ENCODE measurements around the gene FAM193B.
"Not testable (repeated sequence)": the region's sequence is repeated elsewhere in the genome, so short reads cannot be mapped to it uniquely, and the experiment has no call there.

The FAM193B gene

GRCh38 chr5:177539411-177539810 lies 15.0 kb downstream of the FAM193B start:
- Mint-ChIP-seq H3K9me3 (no peaks in the 10 kb centered on the region), H3K27ac (peak overlapping the region in 1 of 2 donors; percentile 69), H3K4me1 (ENCODE audit: low read depth in 2 of 2) (peaks cover 8 to 26% of the 10 kb centered on the region in 2 donors), H3K27me3 (no peaks in the 10 kb centered on the region), H3K4me3 (no peak overlapping the region), H3K36me3 (ENCODE audit: insufficient read depth) (peaks cover 26% of the 10 kb centered on the region)
- ATAC-seq (replicated peaks) (no peak), DNase-seq (no peak)

GRCh38 chr5:177538876-177539275 lies 15.5 kb downstream of the FAM193B start:
- peak overlapping the region in 1 of 2 donors; percentile 69 for H3K27ac Mint-ChIP-seq
- H3K4me3 Mint-ChIP-seq = no peak overlapping the region
- no peaks in the 10 kb centered on the region for H3K27me3 Mint-ChIP-seq
- ATAC-seq (replicated peaks) = no peak
- peaks cover 30% of the 10 kb centered on the region for H3K36me3 Mint-ChIP-seq (ENCODE audit: insufficient read depth)
- H3K9me3 Mint-ChIP-seq = no peaks in the 10 kb centered on the region
- peaks cover 8 to 23% of the 10 kb centered on the region in 2 donors for H3K4me1 Mint-ChIP-seq (ENCODE audit: low read depth in 2 of 2)
- DNase-seq = no peak

- ATAC-seq (replicated peaks) (no peak), DNase-seq (no peak)
- no peaks in the 10 kb centered on the region for H3K27me3 Mint-ChIP-seq
- H3K9me3 Mint-ChIP-seq = no peaks in the 10 kb centered on the region
- peaks cover 5 to 13% of the 10 kb centered on the region in 2 donors for H3K4me1 Mint-ChIP-seq (ENCODE audit: low read depth in 2 of 2)
- H3K36me3 Mint-ChIP-seq (ENCODE audit: insufficient read depth) = peaks cover 37% of the 10 kb centered on the region
- peak overlapping the region; percentile 44 to 70 for H3K27ac Mint-ChIP-seq
- no peak overlapping the region for H3K4me3 Mint-ChIP-seq
Measured at GRCh38 chr5:177537389-177538361, 16.7 kb downstream of the FAM193B start.

GRCh38 chr5:177536386-177536785 lies 18.0 kb downstream of the FAM193B start:
- peak overlapping the region in 1 of 2 donors; percentile 38 for H3K27ac Mint-ChIP-seq
- H3K36me3 Mint-ChIP-seq (ENCODE audit: insufficient read depth) = peaks cover 34% of the 10 kb centered on the region

GRCh38 chr5:177535125-177535524 lies 19.2 kb downstream of the FAM193B start:
- Mint-ChIP-seq H3K9me3 (no peaks in the 10 kb centered on the region), H3K27me3 (no peaks in the 10 kb centered on the region), H3K36me3 (ENCODE audit: insufficient read depth) (peaks cover 38% of the 10 kb centered on the region), H3K4me1 (ENCODE audit: low read depth in 2 of 2) (peaks cover 5 to 7% of the 10 kb centered on the region in 2 donors), H3K4me3 (no peak overlapping the region), H3K27ac (peak overlapping the region; percentile 26 to 53)
- no peak for DNase-seq
- ATAC-seq (replicated peaks) = no peak

More at GRCh38 chr5:177536386-177536785, 18.0 kb downstream of the FAM193B start:
- no peaks in the 10 kb centered on the region for H3K9me3 Mint-ChIP-seq
- peaks cover 5 to 7% of the 10 kb centered on the region in 2 donors for H3K4me1 Mint-ChIP-seq (ENCODE audit: low read depth in 2 of 2)
- no peak for ATAC-seq (replicated peaks)
- no peaks in the 10 kb centered on the region for H3K27me3 Mint-ChIP-seq
- no peak overlapping the region for H3K4me3 Mint-ChIP-seq
- DNase-seq = no peak

GRCh38 chr5:177534433-177534832 lies 19.9 kb downstream of the FAM193B start:
- not testable (repeated sequence) for H3K27ac Mint-ChIP-seq

GRCh38 chr5:177531209-177531940 lies 23.0 kb downstream of the FAM193B start:
- H3K4me1 Mint-ChIP-seq (ENCODE audit: low read depth in 2 of 2) = peaks cover 0 to 3% of the 10 kb centered on the region in 2 donors
- no peak for ATAC-seq (replicated peaks)
- no peaks in the 10 kb centered on the region for H3K9me3 Mint-ChIP-seq
- H3K27ac Mint-ChIP-seq = peak overlapping the region in 1 of 2 donors; percentile 20
- no peaks in the 10 kb centered on the region for H3K27me3 Mint-ChIP-seq
- peaks cover 30% of the 10 kb centered on the region for H3K36me3 Mint-ChIP-seq (ENCODE audit: insufficient read depth)
- no peak overlapping the region for H3K4me3 Mint-ChIP-seq
- DNase-seq = no peak

More at GRCh38 chr5:177534433-177534832, 19.9 kb downstream of the FAM193B start:
- DNase-seq; H3K27me3 Mint-ChIP-seq; H3K4me3 Mint-ChIP-seq; H3K9me3 Mint-ChIP-seq; ATAC-seq (replicated peaks); H3K4me1 Mint-ChIP-seq (ENCODE audit: low read depth in 2 of 2): not testable (repeated sequence)
- H3K36me3 Mint-ChIP-seq (ENCODE audit: insufficient read depth) = peaks cover 38% of the 10 kb centered on the region

DNA sequence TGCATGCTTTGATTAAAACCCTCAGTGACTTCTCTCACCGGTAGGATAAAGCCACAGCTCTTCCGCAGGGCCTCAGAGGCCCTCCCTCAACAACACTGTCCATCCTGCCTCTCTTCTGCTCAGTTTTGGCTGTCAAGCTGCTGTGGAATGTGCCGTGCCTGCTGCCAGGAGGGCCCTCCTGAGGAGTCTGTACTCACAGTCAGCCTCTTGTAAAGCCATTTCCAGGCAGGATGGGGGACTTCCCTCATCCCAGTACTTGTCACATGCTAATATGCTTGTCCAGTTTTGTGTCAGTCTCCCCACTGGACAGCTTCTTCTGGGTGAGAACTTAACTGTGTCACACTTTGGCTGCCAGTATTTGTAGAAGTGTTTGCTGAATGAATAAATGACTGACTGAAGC lies 23.7 kb downstream of the FAM193B start:
- peaks cover 0 to 3% of the 10 kb centered on the region in 2 donors for H3K4me1 Mint-ChIP-seq (ENCODE audit: low read depth in 2 of 2)
- peak overlapping the region in 1 of 2 donors; percentile 20 for H3K27ac Mint-ChIP-seq
- H3K27me3 Mint-ChIP-seq = no peaks in the 10 kb centered on the region
- no peaks in the 10 kb centered on the region for H3K9me3 Mint-ChIP-seq
- DNase-seq (no peak), ATAC-seq (replicated peaks) (no peak)
- H3K36me3 Mint-ChIP-seq (ENCODE audit: insufficient read depth) = peaks cover 26% of the 10 kb centered on the region
- no peak overlapping the region for H3K4me3 Mint-ChIP-seq

DNA sequence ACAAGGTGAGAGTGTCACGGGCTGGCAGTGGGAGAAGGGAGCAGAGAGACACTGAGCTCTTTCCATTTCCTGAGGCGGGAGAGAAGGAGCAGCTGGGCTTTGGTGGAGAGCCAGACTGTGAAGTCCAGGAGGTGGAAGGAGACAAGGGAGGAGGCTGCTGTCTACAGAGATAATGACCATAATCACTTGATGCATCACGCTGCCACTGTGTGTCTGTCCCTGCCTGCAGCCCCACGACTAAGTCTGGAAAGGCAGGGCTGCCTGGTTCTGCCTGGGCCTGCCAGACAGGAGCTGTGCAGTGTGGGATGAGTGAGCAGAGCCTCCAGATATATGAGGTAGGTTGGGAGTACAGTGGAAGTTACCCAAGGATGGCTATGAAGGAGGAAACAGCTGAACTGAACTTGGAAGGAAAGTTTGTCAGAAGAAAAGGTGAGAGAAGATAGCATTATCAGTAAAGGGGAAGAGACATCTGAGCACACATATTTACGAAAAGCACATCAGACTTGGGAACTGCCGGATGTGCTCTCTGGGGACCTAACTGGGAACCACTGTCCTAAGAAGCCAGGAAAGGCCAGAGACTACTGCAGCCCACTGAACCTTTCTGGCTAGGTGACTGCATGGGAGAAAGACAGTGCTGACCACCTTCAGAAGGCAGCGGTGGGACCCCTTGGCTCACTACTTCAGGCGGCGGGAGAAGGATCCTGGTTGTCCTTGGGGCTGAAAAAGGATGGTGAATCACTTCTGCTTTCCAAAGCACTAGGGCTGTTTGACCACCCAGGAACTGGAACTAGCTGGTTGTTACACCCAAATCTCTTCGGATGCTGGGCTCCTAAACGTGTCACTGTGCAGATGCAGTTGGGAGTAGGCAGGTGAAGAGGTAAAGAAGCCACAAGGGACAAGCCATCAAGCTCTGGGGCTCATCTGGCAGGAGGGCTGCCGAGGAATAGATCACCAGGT lies 24.8 kb downstream of the FAM193B start:
- Mint-ChIP-seq H3K4me1 (ENCODE audit: low read depth in 2 of 2) (peaks cover 0 to 3% of the 10 kb centered on the region in 2 donors), H3K27me3 (no peaks in the 10 kb centered on the region), H3K27ac (peak overlapping the region in 1 of 2 donors; percentile 30), H3K9me3 (no peaks in the 10 kb centered on the region), H3K4me3 (no peak overlapping the region), H3K36me3 (ENCODE audit: insufficient read depth) (peaks cover 21% of the 10 kb centered on the region)
- DNase-seq (no peak), ATAC-seq (replicated peaks) (no peak)

DNA sequence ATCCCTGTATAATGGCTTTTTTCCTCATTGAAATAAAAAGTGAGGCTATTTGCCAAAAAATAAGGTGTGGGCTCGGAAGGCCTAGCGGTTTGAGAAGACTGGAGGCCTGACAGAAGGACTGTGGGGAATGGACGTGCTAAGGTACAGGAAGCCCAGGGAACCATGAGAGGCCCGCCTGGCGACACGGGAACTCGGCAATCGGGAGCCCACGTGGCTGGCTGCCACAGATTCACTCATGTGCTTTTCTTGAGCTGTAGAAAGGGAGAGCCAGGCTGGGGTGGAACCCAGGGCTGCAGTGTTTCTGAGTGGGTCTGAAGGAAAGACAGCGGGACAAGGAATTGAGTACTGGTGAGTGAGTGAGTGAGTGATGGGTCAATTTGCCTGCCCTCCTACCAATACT lies 25.7 kb downstream of the FAM193B start:
- no peak for ATAC-seq (replicated peaks)
- H3K4me1 Mint-ChIP-seq (ENCODE audit: low read depth in 2 of 2) = peaks cover 0 to 3% of the 10 kb centered on the region in 2 donors
- DNase-seq = no peak
- no peaks in the 10 kb centered on the region for H3K9me3 Mint-ChIP-seq
- no peak overlapping the region for H3K4me3 Mint-ChIP-seq
- no peak overlapping the region for H3K27ac Mint-ChIP-seq
- H3K36me3 Mint-ChIP-seq (ENCODE audit: insufficient read depth) = peaks cover 14% of the 10 kb centered on the region
- H3K27me3 Mint-ChIP-seq = no peaks in the 10 kb centered on the region

DNA sequence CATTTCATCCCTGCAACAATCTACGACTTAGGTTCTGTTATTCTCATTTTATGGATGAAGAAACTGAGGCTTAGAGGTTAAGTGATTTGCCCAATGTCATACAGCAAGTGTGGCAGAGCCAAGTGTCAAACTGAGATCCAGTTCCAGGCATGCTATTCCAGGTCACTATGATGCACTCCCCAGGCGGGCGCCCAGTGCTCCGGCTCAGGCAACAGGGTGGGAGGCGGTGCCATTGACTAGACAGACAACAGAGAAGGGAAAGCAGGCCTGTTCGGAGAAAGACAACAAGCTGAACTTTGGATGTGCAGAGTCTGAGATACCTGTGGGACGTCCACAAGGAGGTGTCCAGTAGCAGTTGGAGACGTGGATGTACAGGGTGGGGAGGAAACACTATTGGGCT lies 26.8 kb downstream of the FAM193B start:
- Mint-ChIP-seq H3K4me1 (ENCODE audit: low read depth in 2 of 2) (peaks cover 0 to 5% of the 10 kb centered on the region in 2 donors), H3K27me3 (no peaks in the 10 kb centered on the region), H3K4me3 (no peak overlapping the region), H3K27ac (no peak overlapping the region), H3K9me3 (no peaks in the 10 kb centered on the region), H3K36me3 (ENCODE audit: insufficient read depth) (peaks cover 14% of the 10 kb centered on the region)
- DNase-seq = no peak
- no peak for ATAC-seq (replicated peaks)

- H3K9me3 Mint-ChIP-seq = no peaks in the 10 kb centered on the region
- H3K27me3 Mint-ChIP-seq = no peaks in the 10 kb centered on the region
- no peak overlapping the region for H3K27ac Mint-ChIP-seq
- DNase-seq = no peak
- H3K4me3 Mint-ChIP-seq = no peak overlapping the region
- ATAC-seq (replicated peaks) = no peak
- peaks cover 2 to 5% of the 10 kb centered on the region in 2 donors for H3K4me1 Mint-ChIP-seq (ENCODE audit: low read depth in 2 of 2)
- peaks cover 14% of the 10 kb centered on the region for H3K36me3 Mint-ChIP-seq (ENCODE audit: insufficient read depth)
Measured at GRCh38 chr5:177526791-177527190, 27.6 kb downstream of the FAM193B start.

- no peaks in the 10 kb centered on the region for H3K9me3 Mint-ChIP-seq
- no peak overlapping the region for H3K27ac Mint-ChIP-seq
- peaks cover 8 to 10% of the 10 kb centered on the region in 2 donors for H3K4me1 Mint-ChIP-seq (ENCODE audit: low read depth in 2 of 2)
- no peaks in the 10 kb centered on the region for H3K27me3 Mint-ChIP-seq
- ATAC-seq (replicated peaks) (no peak), DNase-seq (no peak)
- H3K36me3 Mint-ChIP-seq (ENCODE audit: insufficient read depth) = peaks cover 17% of the 10 kb centered on the region
- H3K4me3 Mint-ChIP-seq = no peak overlapping the region
Measured at GRCh38 chr5:177526191-177526590, 28.2 kb downstream of the FAM193B start.
